Measurements from ENCODE around the gene CLDN6. TPM values are rescaled to one million over a fixed set of nuclear protein-coding genes. Genes with fewer than 3 reads are reported as not detected.

CLDN6 gene
- total and polyA plus RNA-seq, 8 donors, result not detected

DNA sequence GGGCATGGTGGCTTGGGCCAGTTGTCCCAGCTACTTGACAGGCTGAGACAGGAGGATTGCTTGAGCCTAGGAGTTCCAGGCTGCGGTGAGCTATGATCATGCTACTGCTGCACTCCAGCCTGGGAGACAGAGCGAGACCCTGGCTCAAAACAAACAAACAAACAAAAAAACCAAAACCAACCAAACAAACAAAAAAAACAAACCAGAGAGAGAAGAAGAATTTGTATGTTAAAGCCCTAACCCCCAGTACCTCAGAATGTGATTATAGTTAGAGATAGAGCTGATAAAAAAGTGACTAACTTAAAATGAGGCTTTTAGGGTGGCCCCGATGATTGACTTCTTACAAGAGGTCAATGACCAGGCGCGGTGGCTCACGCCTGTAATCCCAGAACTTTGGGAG is 26.7 kb upstream of the CLDN6 start:
- Histone ChIP-seq H3K36me3 (no peaks in the 10 kb centered on the region), H3K27me3 (peaks cover 19 to 98% (median 78%) of the 10 kb centered on the region in 3 donors), H3K4me3 (peak overlapping the region in 2 of 4 donors; percentile 57 to 69), H3K27ac (no peak overlapping the region), H3K9me3 (no peaks in the 10 kb centered on the region), H3K4me1 (peaks cover 23 to 27% (median 25%) of the 10 kb centered on the region in 4 donors)
- intact Hi-C loops (cut with DNase I; ENCODE audit: low total_unique reads), result no loop called here
- 86 to 93% (median 89%) methylated on average over 6 of the region's 6 CpGs for WGBS, 5 donors
- TF ChIP-seq CTCF (IDR thresholded peaks at IDR 0.05) (no peak), POLR2A (IDR thresholded peaks at IDR 0.05) (no peak), POLR2AphosphoS5 (IDR thresholded peaks at IDR 0.05) (no peak), EP300 (IDR thresholded peaks at IDR 0.05) (no peak)
- no peak for DNase-seq

- Histone ChIP-seq H3K9me3 (no peaks in the 10 kb centered on the region), H3K4me1 (peaks cover 23 to 38% (median 30%) of the 10 kb centered on the region in 4 donors), H3K27me3 (peaks cover 18 to 98% (median 77%) of the 10 kb centered on the region in 3 donors), H3K27ac (no peak overlapping the region), H3K4me3 (no peak overlapping the region), H3K36me3 (no peaks in the 10 kb centered on the region)
- DNase-seq, result no peak
- intact Hi-C loops (cut with DNase I; ENCODE audit: low total_unique reads), result no loop called here
- 89 to 97% (median 95%) methylated on average over 3 of the region's 3 CpGs for WGBS, 5 donors
- TF ChIP-seq EP300 (IDR thresholded peaks at IDR 0.05), result no peak
- no peak for TF ChIP-seq POLR2AphosphoS5 (IDR thresholded peaks at IDR 0.05)
- TF ChIP-seq POLR2A (IDR thresholded peaks at IDR 0.05), result no peak
- TF ChIP-seq CTCF (IDR thresholded peaks at IDR 0.05), result no peak
Measured at GRCh38 chr16:3042376-3042775, 24.4 kb upstream of the CLDN6 start.

GRCh38 chr16:3038896-3039295 is 20.9 kb upstream of the CLDN6 start:
- Histone ChIP-seq H3K36me3 (no peaks in the 10 kb centered on the region), H3K4me3 (no peak overlapping the region), H3K27me3 (peaks cover 7 to 98% (median 66%) of the 10 kb centered on the region in 3 donors), H3K27ac (no peak overlapping the region), H3K4me1 (peaks cover 4 to 33% (median 28%) of the 10 kb centered on the region in 4 donors), H3K9me3 (no peaks in the 10 kb centered on the region)
- WGBS, 5 donors, result 81 to 89% (median 87%) methylated on average over 5 of the region's 5 CpGs
- intact Hi-C loops (cut with DNase I; ENCODE audit: low total_unique reads), result no loop called here
- TF ChIP-seq CTCF (IDR thresholded peaks at IDR 0.05) (no peak), POLR2AphosphoS5 (IDR thresholded peaks at IDR 0.05) (no peak), POLR2A (IDR thresholded peaks at IDR 0.05) (no peak), EP300 (IDR thresholded peaks at IDR 0.05) (no peak)
- no peak for DNase-seq

GRCh38 chr16:3038256-3038655 is 20.3 kb upstream of the CLDN6 start:
- intact Hi-C loops (cut with DNase I; ENCODE audit: low total_unique reads), result no loop called here
- TF ChIP-seq POLR2AphosphoS5 (IDR thresholded peaks at IDR 0.05) (no peak), POLR2A (IDR thresholded peaks at IDR 0.05) (no peak), EP300 (IDR thresholded peaks at IDR 0.05) (no peak), CTCF (IDR thresholded peaks at IDR 0.05) (no peak)
- peaks cover 4 to 33% (median 28%) of the 10 kb centered on the region in 4 donors for H3K4me1 ChIP-seq
- H3K36me3 ChIP-seq, result no peaks in the 10 kb centered on the region
- 13 to 35% (median 23%) methylated on average over 3 to 11 of the region's 11 CpGs for WGBS, 5 donors
- no peak overlapping the region for H3K4me3 ChIP-seq
- DNase-seq, result peak; percentile 66 to 88
- no peaks in the 10 kb centered on the region for H3K9me3 ChIP-seq
- H3K27me3 ChIP-seq, result peaks cover 7 to 98% (median 65%) of the 10 kb centered on the region in 3 donors
- peak overlapping the region in 4 of 5 donors; percentile 10 to 59 (median 30) for H3K27ac ChIP-seq

All from stomach (tissue), 9 donors.